ENCODE measurements around the gene TMEM132E. TPM values are rescaled to one million over a fixed set of nuclear protein-coding genes. Genes with fewer than 3 reads are reported as not detected.

TMEM132E gene
- total and polyA plus RNA-seq, 2 of the 8 experiments (the other 6 are each of a cell fraction or from before 2014, with no cell fraction given) = 0.45 to 0.60 TPM

GRCh38 chr17:34654881-34655276 lies 75.5 kb downstream of the TMEM132E start:
- H2BK5ac ChIP-seq (ENCODE audit: low read depth, low read length) = no peak overlapping the region
- DNase-seq (ENCODE audit: low read depth in 1 of 2, low spot score in 2 of 2) (no peak), FAIRE-seq (no peak)
- no peaks in the 10 kb centered on the region for H3K23me2 ChIP-seq (ENCODE audit: low read depth, low read length)
- no peak overlapping the region for H3K56ac ChIP-seq (replicated peaks; ENCODE audit: insufficient read length, low read depth, low read length)
- no peaks in the 10 kb centered on the region for H3K79me2 ChIP-seq (ENCODE audit: control insufficient read depth in 1 of 2, insufficient read depth in 2 of 2, low read length in 2 of 2)
- no peak overlapping the region for H3K27ac ChIP-seq (ENCODE audit: low read depth, low read length)
- TF ChIP-seq JUN (IDR thresholded peaks at IDR 0.05; ENCODE audit: low read depth, low read length) (no peak), SIX5 (IDR thresholded peaks at IDR 0.05; ENCODE audit: low read depth, low read length) (no peak), ASH2L (IDR thresholded peaks at IDR 0.05; ENCODE audit: low read length) (no peak), GTF2F1 (IDR thresholded peaks at IDR 0.05; ENCODE audit: borderline replicate concordance, low read depth, low read length) (no peak), BRCA1 (IDR thresholded peaks at IDR 0.05; ENCODE audit: low read depth, low read length) (no peak), ZNF274 (IDR thresholded peaks at IDR 0.05; ENCODE audit: borderline replicate concordance, extremely low read depth, low read length) (no peak), HDAC6 (IDR thresholded peaks at IDR 0.05; ENCODE audit: low read depth, low read length) (no peak), ATF3 (IDR thresholded peaks at IDR 0.05; ENCODE audit: insufficient read depth, low read depth, low read length) (no peak), NRF1 (IDR thresholded peaks at IDR 0.05; ENCODE audit: low read depth, low read length) (no peak), CTCF (IDR thresholded peaks at IDR 0.05; ENCODE audit: control extremely low read depth in 1 of 3, insufficient read depth in 1 of 3, low read depth in 1 of 3, low read length in 3 of 3) (no peak), GABPA (IDR thresholded peaks at IDR 0.05; ENCODE audit: borderline replicate concordance, insufficient read depth, low read length) (no peak)
- no peak overlapping the region for H3K4ac ChIP-seq (replicated peaks; ENCODE audit: insufficient read length, low read depth, low read length)
- H3K27me3 ChIP-seq (replicated peaks in 1 of 4; ENCODE audit: control insufficient read depth in 3 of 4, extremely low read depth in 1 of 4, insufficient read depth in 3 of 4, low read length in 3 of 4) = no peaks in the 10 kb centered on the region
- no peaks in the 10 kb centered on the region for H3K79me1 ChIP-seq (ENCODE audit: low read depth, low read length)
- WGBS, 2 experiments (ENCODE audit: extremely low coverage in 1 of 2, insufficient coverage in 1 of 2, insufficient read length in 1 of 2, insufficient replicate concordance in 2 of 2, low coverage in 1 of 2, low lambda C conversion rate in 2 of 2, missing lambda C conversion rate in 1 of 2) = 90% methylated on average over 3 of the region's 3 CpGs; no CpG with 5 or more reads in 1 of the 2 experiments
- H3K14ac ChIP-seq (ENCODE audit: insufficient read length) = no peak overlapping the region
- no peaks in the 10 kb centered on the region for H4K20me1 ChIP-seq (replicated peaks in 1 of 2; ENCODE audit: control insufficient read depth in 1 of 2, insufficient read depth in 2 of 2, low read length in 2 of 2)
- H4K5ac ChIP-seq (ENCODE audit: insufficient read length, low read depth, low read length) = no peak overlapping the region
- no peak overlapping the region for H2AFZ ChIP-seq (ENCODE audit: low read length)
- no peak overlapping the region for H3K4me2 ChIP-seq (ENCODE audit: insufficient read depth in 1 of 2, low read depth in 2 of 2, low read length in 2 of 2)
- no peak overlapping the region for H3K18ac ChIP-seq (ENCODE audit: extremely low read depth, low read length)
- H2AK5ac ChIP-seq (ENCODE audit: low read depth, low read length) = no peak overlapping the region
- H3K4me3 ChIP-seq (ENCODE audit: extremely low read depth in 1 of 4, insufficient read depth in 2 of 4, low read depth in 3 of 4, low read length in 4 of 4) = no peak overlapping the region
- no peak overlapping the region for H2BK20ac ChIP-seq (ENCODE audit: low read length)
- CTCF ChIA-PET (ENCODE audit: partially characterized antibody) = interaction anchor here (1.5 to 2.0 kb wide), 3 partner anchors 10 to 109 kb away, joined by 3 to 11 read pairs (median 5); no protein-coding TSS in a partner anchor
- H3K36me3 ChIP-seq (ENCODE audit: control insufficient read depth in 2 of 4, insufficient read depth in 4 of 4, low read length in 3 of 4) = no peaks in the 10 kb centered on the region
- H3K23ac ChIP-seq (ENCODE audit: insufficient read length) = no peak overlapping the region
- H2BK15ac ChIP-seq (ENCODE audit: low read length) = no peak overlapping the region
- POLR2A ChIA-PET (ENCODE audit: partially characterized antibody) = no interaction called here
- H3K4me1 ChIP-seq (replicated peaks in 1 of 4; ENCODE audit: control insufficient read depth in 3 of 4, insufficient read depth in 4 of 4, low read length in 3 of 4) = no peaks in the 10 kb centered on the region; a peak in 1 of 7 replicates
- no peak overlapping the region for H4K8ac ChIP-seq (ENCODE audit: extremely low read depth, insufficient read depth, low read length)
- no peak overlapping the region for H3K9ac ChIP-seq (replicated peaks in 1 of 4; ENCODE audit: extremely low read depth in 1 of 4, low read depth in 3 of 4, low read length in 3 of 4)
- H3K9me3 ChIP-seq (ENCODE audit: insufficient read depth in 2 of 2, low read depth in 1 of 2, low read length in 1 of 2) = no peaks in the 10 kb centered on the region
- H2BK12ac ChIP-seq (ENCODE audit: low read depth, low read length) = no peak overlapping the region
- H4K91ac ChIP-seq (replicated peaks; ENCODE audit: insufficient read length, low read length) = no peak overlapping the region
- no peak overlapping the region for H2BK120ac ChIP-seq (replicated peaks; ENCODE audit: low read depth, low read length)

Data from H1 (cell line).